Measurements from ENCODE around the gene SPIRE1.

DNA sequence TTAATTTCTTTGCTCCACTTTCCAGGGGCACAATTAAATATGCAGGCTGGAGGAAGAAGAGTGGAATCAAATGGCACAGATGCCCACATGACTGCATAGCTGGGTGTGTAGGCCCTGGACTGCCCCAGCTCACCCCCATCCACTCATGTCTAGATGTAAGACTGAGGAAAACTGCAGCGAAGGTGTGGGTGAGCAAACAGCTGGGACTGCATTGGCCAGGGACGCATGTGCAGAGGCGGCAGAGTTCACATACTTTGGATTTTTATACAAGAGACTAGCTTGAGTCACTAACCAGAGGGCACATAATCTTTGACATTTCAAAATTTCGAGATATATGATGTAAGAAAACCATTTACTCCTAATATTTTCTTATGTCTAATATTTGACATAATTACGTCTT is 60.1 kb downstream of the SPIRE1 start:
- TF ChIP-seq CTCF (IDR thresholded peaks at IDR 0.05; ENCODE audit: borderline replicate concordance, extremely low read depth, low read length, poor library complexity, severe bottlenecking) (no peak), EZH2 (IDR thresholded peaks at IDR 0.05; ENCODE audit: borderline replicate concordance, low read depth, low read length, severe bottlenecking) (no peak)
